B cell (primary cell): ENCODE measurements around the gene SPEM2. TPM values are rescaled to one million over a fixed set of nuclear protein-coding genes. Genes with fewer than 3 reads are reported as not detected.

Experiments used
- ATAC-seq: fragments of 200-7000 bp; cut with Tn5 transposase; one replicate; pipeline ENCODE4 v1.10.0; 2021; ENCODE audit warnings: low read depth, mild to moderate bottlenecking, moderate number of reproducible peaks, moderate library complexity
- CTCF ChIA-PET: fragments of 350-600 bp; sonication (Branson Sonifier 250); formaldehyde crosslinking; loops from one replicate; lab custom pipeline; 2021; ENCODE audit warnings: antibody characterized with exemption, inconsistent platforms; lab: Charles Lee
- POLR2A ChIA-PET: fragments of 350-600 bp; sonication (Branson Sonifier 250); formaldehyde crosslinking; loops from one replicate; lab custom pipeline; 2021; ENCODE audit warnings: antibody characterized with exemption; lab: Charles Lee
- DNase-seq: peaks from one replicate; pipeline ENCODE4 v3.0.0; 2013
- H2AFZ ChIP-seq: 2 replicates; pipeline ENCODE4 v1.6.1; 2012; ENCODE audit warnings: mild to moderate bottlenecking, low read depth, low read length; ENCODE audit not compliant: insufficient read depth, poor library complexity, severe bottlenecking
- H3K27ac ChIP-seq, 2 donors: 1 replicate in 1 of 2; 2 replicates in 1 of 2; pipeline ENCODE4 v1.5.1; 2012 to 2013; ENCODE audit warnings: low read length in 2 of 2, mild to moderate bottlenecking in 2 of 2, moderate library complexity in 1 of 2
- H3K27me3 ChIP-seq, 4 experiments: fragments of 200-600 bp in 1 of 4; sonication (generic) in 1 of 4; replicated peaks in 1 of 4; 1 replicate in 2 of 4; 2 replicates in 2 of 4; pipeline versions ENCODE4 v1.6.1 to v1.7.0; 2013 to 2016; ENCODE audit warnings: low read length in 3 of 4, mild to moderate bottlenecking in 2 of 4, mixed read lengths in 1 of 4, moderate library complexity in 1 of 4; ENCODE audit not compliant: insufficient read depth in 4 of 4, control insufficient read depth in 3 of 4; ENCODE audit errors: control extremely low read depth in 1 of 4
- H3K36me3 ChIP-seq, 2 experiments: replicated peaks in 1 of 2; 1 replicate in 1 of 2; 2 replicates in 1 of 2; pipeline versions ENCODE4 v1.6.1 to v1.7.1; 2013; ENCODE audit warnings: low read length in 1 of 2; ENCODE audit not compliant: insufficient read depth in 2 of 2, control insufficient read depth in 1 of 2; ENCODE audit errors: control extremely low read depth in 1 of 2, extremely low read depth in 1 of 2
- H3K4me1 ChIP-seq, 2 donors: fragments of 200-600 bp in 1 of 2; sonication (generic) in 1 of 2; 1 replicate in 1 of 2; 2 replicates in 1 of 2; pipeline versions ENCODE4 v1.5.1 to v1.6.1; 2013 to 2017; ENCODE audit warnings: low read length in 2 of 2; ENCODE audit not compliant: control insufficient read depth in 2 of 2, insufficient read depth in 2 of 2
- H3K4me2 ChIP-seq: replicated peaks from 2 replicates; pipeline ENCODE3; 2012; ENCODE audit warnings: mild to moderate bottlenecking, low read depth, low read length; ENCODE audit not compliant: poor library complexity, severe bottlenecking
- H3K4me3 ChIP-seq, 5 experiments: fragments of 200-600 bp in 1 of 5; sonication (generic) in 1 of 5; 1 replicate in 3 of 5; 2 replicates in 2 of 5; pipeline versions ENCODE4 v1.5.1 to v1.7.0; 2011 to 2016; ENCODE audit warnings: low read length in 4 of 5, mild to moderate bottlenecking in 4 of 5, low read depth in 2 of 5, control low read depth in 1 of 5, moderate library complexity in 1 of 5; ENCODE audit not compliant: insufficient read depth in 1 of 5; ENCODE audit errors: control extremely low read depth in 1 of 5, extremely low read depth in 1 of 5
- H3K79me2 ChIP-seq: fragments of 200-600 bp; sonication (generic); one replicate; pipeline ENCODE4 v1.6.0; 2016; ENCODE audit warnings: low read length; ENCODE audit not compliant: control insufficient read depth, insufficient read depth
- H3K9ac ChIP-seq: fragments of 200-600 bp; sonication (generic); 2 replicates; pipeline ENCODE4 v1.6.1; 2017; ENCODE audit warnings: mild to moderate bottlenecking, low read length, moderate library complexity
- H3K9me3 ChIP-seq, 3 donors: one replicate each; pipeline versions ENCODE4 v1.6.1 to v1.7.1; 2013; ENCODE audit warnings: low read length in 2 of 3; ENCODE audit not compliant: control insufficient read depth in 2 of 3, insufficient read depth in 1 of 3; ENCODE audit errors: control extremely low read depth in 1 of 3
- H4K20me1 ChIP-seq: 2 replicates; pipeline ENCODE4 v1.6.0; 2012; ENCODE audit warnings: mild to moderate bottlenecking, low read length; ENCODE audit not compliant: insufficient read depth, control insufficient read depth, poor library complexity, severe bottlenecking
- H3K27ac Mint-ChIP-seq: one replicate; pipeline ENCODE4 v1.8.0; 2021; ENCODE audit warnings: mixed read lengths
- H3K27me3 Mint-ChIP-seq: one replicate; pipeline ENCODE4 v1.8.0; 2021; ENCODE audit warnings: mixed read lengths
- H3K4me1 Mint-ChIP-seq: one replicate; pipeline ENCODE4 v1.8.0; 2021; ENCODE audit warnings: mixed read lengths
- H3K4me3 Mint-ChIP-seq: one replicate; pipeline ENCODE4 v1.8.0; 2021; ENCODE audit warnings: mixed read lengths
- H3K9me3 Mint-ChIP-seq: one replicate; pipeline ENCODE4 v1.8.0; 2022; ENCODE audit warnings: mixed read lengths; ENCODE audit not compliant: insufficient read depth
- EZH2 ChIP-seq: IDR thresholded peaks from 2 replicates; pipeline ENCODE4 v1.6.1; 2012; ENCODE audit warnings: borderline replicate concordance, low read depth, mild to moderate bottlenecking, moderate library complexity, low read length; ENCODE audit not compliant: insufficient read depth, poor library complexity, severe bottlenecking
- WGBS: methylation state at CpG from one replicate; pipeline ENCODE4 v1.1.5; 2013; ENCODE audit warnings: missing lambda C conversion rate; ENCODE audit not compliant: insufficient coverage; 5-methylcytosine and 5-hydroxymethylcytosine counted together
- intact Hi-C: fragments of 100-400 bp; cut with micrococcal nuclease; formaldehyde crosslinking; loops from one replicate; pipeline ENCODE4 v1.10.0; 2022
- polyA plus RNA-seq: library from polyadenylated mRNA; depleted of rRNA; stranded (reverse); fragments of >200 nt; gene quantifications from 2 replicates; pipeline ENCODE4 v1.2.3, GENCODE V29; 2012
- total RNA-seq, 2 donors: library from RNA; stranded (reverse); fragments of 120-200 nt in 1 of 2; gene quantifications; 1 replicate in 1 of 2; 2 replicates in 1 of 2; pipeline versions ENCODE4 v1.2.3 to v1.2.4, GENCODE V29; 2013 to 2022
- TF ChIP-seq, protein P1 (sequence below): fragments of 200-600 bp; IDR thresholded peaks from one replicate; pipeline ENCODE4 v1.8.0; 2022; ENCODE audit warnings: antibody characterized with exemption, mild to moderate bottlenecking

SPEM2 gene
- total and polyA plus RNA-seq, 2 donors (not counting 1 experiment from before 2014, with no cell fraction given), result not detected

DNA sequence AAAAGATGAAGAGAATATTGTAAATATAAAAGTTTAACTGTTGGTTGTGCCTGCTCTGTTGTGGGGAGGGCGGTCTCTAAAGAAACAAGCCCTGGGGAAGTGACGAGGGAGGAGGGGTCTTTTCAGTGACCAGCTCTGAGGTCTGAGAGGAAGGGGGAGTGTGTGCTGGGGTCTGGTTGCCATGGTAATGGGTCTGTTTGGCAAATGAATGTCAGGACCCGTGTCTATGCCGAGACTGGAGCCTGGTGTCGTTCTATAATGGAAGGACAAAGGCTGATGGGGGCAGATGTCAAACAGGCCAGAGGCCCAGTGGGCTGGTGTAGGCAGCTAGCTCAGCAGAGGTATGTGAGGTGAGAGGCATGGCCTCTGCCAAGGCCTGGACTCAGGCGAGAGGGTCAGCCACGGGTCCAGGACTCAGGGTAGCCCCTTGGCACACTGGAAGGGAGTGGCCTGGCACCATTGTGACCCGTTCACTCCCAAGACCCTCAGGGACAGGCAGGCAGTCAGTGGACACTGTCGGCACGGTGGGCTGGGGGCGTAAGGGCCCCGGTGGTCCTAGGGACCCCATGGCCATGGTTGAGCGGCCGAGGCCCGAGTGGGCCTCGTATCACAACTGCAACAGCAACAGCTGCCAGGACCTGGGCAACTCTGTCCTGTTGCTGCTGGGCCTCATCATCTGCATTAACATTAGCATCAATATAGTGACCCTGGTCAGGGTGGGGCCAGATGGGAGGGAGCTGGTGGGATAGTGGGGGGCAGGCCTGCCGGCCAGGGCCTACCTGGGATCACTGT, 5.4 kb upstream of the SPEM2 start, which contains the start of gene SPEM1:
SPEM1 (plus strand) TSS at position 506 of the 792 bp plus-strand sequence; CDS start at position 567, 61 bp downstream.
- ChIA-PET CTCF (interaction anchor here (1.5 kb wide), 1 partner anchor 17 kb away, joined by 3 read pairs; no protein-coding TSS in a partner anchor), POLR2A (no interaction called here)
- no peak for ATAC-seq
- no peaks in the 10 kb centered on the region for H3K9me3 ChIP-seq
- no peak within 1 kb of the TSS for H3K4me2 ChIP-seq
- no peak within 1 kb of the TSS for H3K4me3 Mint-ChIP-seq
- H3K27me3 Mint-ChIP-seq, result peaks cover 8% of the 10 kb centered on the region
- no peak for DNase-seq
- no peaks in the 10 kb centered on the region for H3K9me3 Mint-ChIP-seq
- intact Hi-C loops, result no loop called here
- 90% methylated on average over 12 of the region's 17 CpGs for WGBS
- no peak within 1 kb of the TSS for H3K4me3 ChIP-seq
- TF ChIP-seq EZH2, result no peak
- TF ChIP-seq, protein P1, sequence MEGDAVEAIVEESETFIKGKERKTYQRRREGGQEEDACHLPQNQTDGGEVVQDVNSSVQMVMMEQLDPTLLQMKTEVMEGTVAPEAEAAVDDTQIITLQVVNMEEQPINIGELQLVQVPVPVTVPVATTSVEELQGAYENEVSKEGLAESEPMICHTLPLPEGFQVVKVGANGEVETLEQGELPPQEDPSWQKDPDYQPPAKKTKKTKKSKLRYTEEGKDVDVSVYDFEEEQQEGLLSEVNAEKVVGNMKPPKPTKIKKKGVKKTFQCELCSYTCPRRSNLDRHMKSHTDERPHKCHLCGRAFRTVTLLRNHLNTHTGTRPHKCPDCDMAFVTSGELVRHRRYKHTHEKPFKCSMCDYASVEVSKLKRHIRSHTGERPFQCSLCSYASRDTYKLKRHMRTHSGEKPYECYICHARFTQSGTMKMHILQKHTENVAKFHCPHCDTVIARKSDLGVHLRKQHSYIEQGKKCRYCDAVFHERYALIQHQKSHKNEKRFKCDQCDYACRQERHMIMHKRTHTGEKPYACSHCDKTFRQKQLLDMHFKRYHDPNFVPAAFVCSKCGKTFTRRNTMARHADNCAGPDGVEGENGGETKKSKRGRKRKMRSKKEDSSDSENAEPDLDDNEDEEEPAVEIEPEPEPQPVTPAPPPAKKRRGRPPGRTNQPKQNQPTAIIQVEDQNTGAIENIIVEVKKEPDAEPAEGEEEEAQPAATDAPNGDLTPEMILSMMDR, result no peak
- no peaks in the 10 kb centered on the region for H3K79me2 ChIP-seq
- no peak within 1 kb of the TSS for H3K27ac Mint-ChIP-seq
- H3K27me3 ChIP-seq, result peaks cover 0 to under 1% (median 0%) of the 10 kb centered on the region in 4 experiments
- H2AFZ ChIP-seq, result no peak within 1 kb of the TSS
- H3K4me1 ChIP-seq, result no peaks in the 10 kb centered on the region
- H3K9ac ChIP-seq, result no peak within 1 kb of the TSS
- no peaks in the 10 kb centered on the region for H3K4me1 Mint-ChIP-seq
- H4K20me1 ChIP-seq, result no peaks in the 10 kb centered on the region
- H3K36me3 ChIP-seq, result no peaks in the 10 kb centered on the region
- H3K27ac ChIP-seq, result no peak within 1 kb of the TSS

DNA sequence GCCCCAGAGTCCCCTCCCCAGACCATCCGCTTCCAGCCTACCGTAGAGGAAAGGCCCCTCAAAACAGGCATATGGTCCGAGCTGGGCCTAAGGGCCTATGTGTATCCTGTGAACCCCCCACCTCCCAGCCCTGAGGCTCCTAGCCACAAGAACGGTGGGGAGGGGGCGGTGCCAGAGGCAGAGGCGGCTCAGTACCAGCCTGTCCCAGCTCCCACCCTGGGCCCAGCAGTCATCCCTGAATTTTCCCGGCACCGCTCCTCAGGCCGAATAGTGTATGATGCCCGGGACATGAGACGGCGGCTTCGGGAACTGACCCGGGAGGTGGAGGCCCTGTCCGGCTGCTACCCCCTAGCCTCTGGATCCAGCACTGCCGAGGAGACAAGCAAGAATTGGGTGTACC, 4.2 kb upstream of the SPEM2 start:
- H3K27ac Mint-ChIP-seq, result no peak overlapping the region
- Histone ChIP-seq H3K36me3 (no peaks in the 10 kb centered on the region), H3K4me3 (no peak overlapping the region), H3K9ac (no peak overlapping the region), H3K27ac (no peak overlapping the region), H3K27me3 (peaks cover 0 to 3% (median 0%) of the 10 kb centered on the region in 4 experiments), H2AFZ (no peak overlapping the region), H3K79me2 (no peaks in the 10 kb centered on the region), H3K4me2 (no peak overlapping the region), H3K9me3 (no peaks in the 10 kb centered on the region), H4K20me1 (no peaks in the 10 kb centered on the region), H3K4me1 (no peaks in the 10 kb centered on the region)
- DNase-seq (no peak), ATAC-seq (no peak)
- peaks cover 11% of the 10 kb centered on the region for H3K27me3 Mint-ChIP-seq
- intact Hi-C loops, result no loop called here
- H3K4me1 Mint-ChIP-seq, result no peaks in the 10 kb centered on the region
- TF ChIP-seq, protein P1, result no peak
- H3K4me3 Mint-ChIP-seq, result no peak overlapping the region
- no peaks in the 10 kb centered on the region for H3K9me3 Mint-ChIP-seq
- whole genome bisulfite sequencing, result over 99% methylated on average over 16 of the region's 16 CpGs
- POLR2A ChIA-PET, result interaction anchor here (0.7 kb wide), 1 partner anchor 33 kb away, joined by 3 read pairs; no protein-coding TSS in a partner anchor
- CTCF ChIA-PET, result no interaction called here
